ENCODE data around the gene IMPA2. TPM values are rescaled to one million over a fixed set of nuclear protein-coding genes. Genes with fewer than 3 reads are reported as not detected.

IMPA2 gene
- total RNA-seq, 6 experiments from 2014 or later, result 1.2 to 2.5 (median 1.5) TPM

DNA sequence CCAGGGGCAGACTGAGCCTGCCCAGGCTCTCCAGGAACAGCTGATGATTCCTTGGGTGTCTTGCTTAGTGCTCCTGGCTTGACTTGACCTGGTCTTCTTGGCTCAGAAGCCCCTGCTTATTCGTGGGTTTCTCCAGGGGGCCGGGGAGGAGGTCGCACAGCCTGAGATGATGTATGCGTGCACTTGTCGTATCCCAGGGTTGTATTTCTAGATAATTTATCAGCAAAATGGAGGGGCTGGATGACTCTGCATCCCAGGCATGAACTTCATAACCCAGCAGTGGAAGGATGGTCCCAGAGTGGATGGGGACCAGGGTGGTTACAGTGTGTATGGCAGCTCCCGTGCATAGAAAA lies 25.2 kb downstream of the IMPA2 start:
- Mint-ChIP-seq H3K27ac (no peak overlapping the region), H3K27me3 (ENCODE audit: insufficient read depth) (peaks cover 3% of the 10 kb centered on the region; the same call in 1 of the 2 replicates), H3K4me3 (no peak overlapping the region), H3K9me3 (no peaks in the 10 kb centered on the region), H3K36me3 (ENCODE audit: low read depth) (no peaks in the 10 kb centered on the region), H3K4me1 (ENCODE audit: low read depth) (peaks cover 5% of the 10 kb centered on the region; the same call in 1 of the 2 replicates)
- DNase-seq, result no peak
- TF ChIP-seq, protein P1, sequence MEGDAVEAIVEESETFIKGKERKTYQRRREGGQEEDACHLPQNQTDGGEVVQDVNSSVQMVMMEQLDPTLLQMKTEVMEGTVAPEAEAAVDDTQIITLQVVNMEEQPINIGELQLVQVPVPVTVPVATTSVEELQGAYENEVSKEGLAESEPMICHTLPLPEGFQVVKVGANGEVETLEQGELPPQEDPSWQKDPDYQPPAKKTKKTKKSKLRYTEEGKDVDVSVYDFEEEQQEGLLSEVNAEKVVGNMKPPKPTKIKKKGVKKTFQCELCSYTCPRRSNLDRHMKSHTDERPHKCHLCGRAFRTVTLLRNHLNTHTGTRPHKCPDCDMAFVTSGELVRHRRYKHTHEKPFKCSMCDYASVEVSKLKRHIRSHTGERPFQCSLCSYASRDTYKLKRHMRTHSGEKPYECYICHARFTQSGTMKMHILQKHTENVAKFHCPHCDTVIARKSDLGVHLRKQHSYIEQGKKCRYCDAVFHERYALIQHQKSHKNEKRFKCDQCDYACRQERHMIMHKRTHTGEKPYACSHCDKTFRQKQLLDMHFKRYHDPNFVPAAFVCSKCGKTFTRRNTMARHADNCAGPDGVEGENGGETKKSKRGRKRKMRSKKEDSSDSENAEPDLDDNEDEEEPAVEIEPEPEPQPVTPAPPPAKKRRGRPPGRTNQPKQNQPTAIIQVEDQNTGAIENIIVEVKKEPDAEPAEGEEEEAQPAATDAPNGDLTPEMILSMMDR (IDR thresholded peaks at IDR 0.05), result no peak

DNA sequence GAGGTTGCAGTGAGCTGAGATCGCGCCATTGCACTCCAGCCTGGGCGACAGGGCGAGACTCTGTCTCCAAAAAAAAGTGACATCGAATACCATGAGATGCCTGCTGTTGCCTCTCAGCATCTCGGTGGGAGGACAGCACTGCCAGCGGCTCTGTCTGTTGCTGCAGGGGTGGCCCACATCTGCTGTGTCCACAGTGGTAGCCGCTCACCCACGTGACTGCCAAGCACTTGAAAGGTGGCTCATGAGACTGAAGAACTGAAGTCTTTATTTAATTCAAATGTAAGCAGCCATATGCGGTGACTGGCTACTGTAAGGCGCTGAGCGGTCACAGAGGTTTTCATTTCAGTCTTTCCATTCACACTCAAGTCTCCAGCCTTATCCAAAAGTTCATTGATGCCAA lies 25.8 kb downstream of the IMPA2 start:
- Mint-ChIP-seq H3K4me1 (ENCODE audit: low read depth) (peaks cover 5% of the 10 kb centered on the region; the same call in 1 of the 2 replicates), H3K27me3 (ENCODE audit: insufficient read depth) (peaks cover 3% of the 10 kb centered on the region; the same call in 1 of the 2 replicates), H3K9me3 (no peaks in the 10 kb centered on the region), H3K36me3 (ENCODE audit: low read depth) (no peaks in the 10 kb centered on the region), H3K4me3 (no peak overlapping the region), H3K27ac (no peak overlapping the region)
- TF ChIP-seq, protein P1 (IDR thresholded peaks at IDR 0.05), result no peak
- no peak for DNase-seq

DNA sequence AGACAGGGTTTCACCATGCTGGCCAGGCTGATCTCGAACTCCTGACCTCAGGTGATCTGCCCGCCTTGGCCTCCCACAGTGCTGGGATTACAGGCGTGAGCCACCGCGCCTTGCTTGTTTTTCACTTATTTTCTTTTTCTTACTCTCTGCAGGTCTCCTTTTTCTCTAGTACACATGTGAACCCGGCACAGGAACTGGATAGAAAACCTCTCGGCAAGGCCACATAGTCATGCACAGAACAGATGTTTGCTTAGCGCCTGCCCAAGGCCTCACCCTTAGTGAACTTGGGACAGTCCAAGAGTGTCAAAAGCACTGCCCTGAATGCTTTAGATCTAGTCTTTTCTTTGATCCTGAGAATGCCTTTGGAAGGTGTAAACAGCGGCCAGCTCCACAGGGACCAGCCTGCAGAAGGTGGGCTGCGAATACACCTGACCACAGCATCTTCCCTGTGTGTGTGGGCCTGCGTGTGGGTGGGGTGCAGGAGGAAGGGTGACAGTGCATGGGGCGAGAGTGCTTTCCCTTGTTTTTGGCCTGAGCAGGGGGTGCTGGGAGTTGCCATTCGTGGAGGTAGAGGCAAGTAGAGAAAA lies 27.0 kb downstream of the IMPA2 start:
- Mint-ChIP-seq H3K27me3 (ENCODE audit: insufficient read depth) (peaks cover 3% of the 10 kb centered on the region; the same call in 1 of the 2 replicates), H3K4me3 (no peak overlapping the region), H3K36me3 (ENCODE audit: low read depth) (no peaks in the 10 kb centered on the region), H3K9me3 (no peaks in the 10 kb centered on the region), H3K4me1 (ENCODE audit: low read depth) (peaks cover 5% of the 10 kb centered on the region; the same call in 1 of the 2 replicates), H3K27ac (no peak overlapping the region)
- TF ChIP-seq, protein P1 (IDR thresholded peaks at IDR 0.05), result no peak
- no peak for DNase-seq

DNA sequence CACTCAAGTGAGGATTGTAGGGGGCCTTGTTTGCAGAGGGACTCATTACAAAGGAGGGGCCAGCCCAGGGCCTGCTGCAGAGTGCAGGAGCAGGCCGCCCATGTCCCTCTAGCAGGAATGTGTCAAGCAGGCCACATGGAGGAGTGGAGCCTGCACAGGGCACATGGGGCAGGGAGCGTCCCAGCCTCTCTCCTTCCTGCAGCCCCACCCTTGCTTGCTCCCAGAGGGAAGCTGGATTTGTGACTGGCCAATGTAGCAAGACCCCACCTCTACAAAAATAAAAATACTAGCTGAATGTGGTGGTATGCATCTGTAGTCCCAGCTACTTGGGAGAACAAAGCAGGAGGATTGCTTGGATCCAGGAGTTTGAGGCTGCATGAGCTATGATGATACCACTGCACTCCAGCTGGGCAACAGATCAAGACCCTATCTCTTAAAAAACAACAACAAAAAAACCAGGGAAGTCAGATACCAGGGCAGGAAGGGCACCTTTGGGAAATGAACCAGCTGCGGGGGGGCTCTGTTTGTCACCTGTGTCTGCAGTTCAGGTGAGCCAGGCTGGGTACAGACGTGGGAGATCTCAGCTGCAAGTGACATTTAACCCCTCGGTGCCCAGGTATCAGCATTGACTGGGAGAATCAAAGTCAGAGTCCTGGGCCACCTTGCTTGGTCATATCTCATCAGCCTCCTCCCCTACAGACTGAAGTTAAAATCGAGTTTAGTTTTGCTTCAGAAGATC lies 27.7 kb downstream of the IMPA2 start:
- Mint-ChIP-seq H3K36me3 (ENCODE audit: low read depth) (no peaks in the 10 kb centered on the region), H3K4me3 (no peak overlapping the region), H3K9me3 (no peaks in the 10 kb centered on the region), H3K27me3 (ENCODE audit: insufficient read depth) (peaks cover 4% of the 10 kb centered on the region), H3K27ac (no peak overlapping the region), H3K4me1 (ENCODE audit: low read depth) (peaks cover 5% of the 10 kb centered on the region; the same call in 1 of the 2 replicates)
- DNase-seq, result no peak
- TF ChIP-seq, protein P1 (IDR thresholded peaks at IDR 0.05), result no peak

DNA sequence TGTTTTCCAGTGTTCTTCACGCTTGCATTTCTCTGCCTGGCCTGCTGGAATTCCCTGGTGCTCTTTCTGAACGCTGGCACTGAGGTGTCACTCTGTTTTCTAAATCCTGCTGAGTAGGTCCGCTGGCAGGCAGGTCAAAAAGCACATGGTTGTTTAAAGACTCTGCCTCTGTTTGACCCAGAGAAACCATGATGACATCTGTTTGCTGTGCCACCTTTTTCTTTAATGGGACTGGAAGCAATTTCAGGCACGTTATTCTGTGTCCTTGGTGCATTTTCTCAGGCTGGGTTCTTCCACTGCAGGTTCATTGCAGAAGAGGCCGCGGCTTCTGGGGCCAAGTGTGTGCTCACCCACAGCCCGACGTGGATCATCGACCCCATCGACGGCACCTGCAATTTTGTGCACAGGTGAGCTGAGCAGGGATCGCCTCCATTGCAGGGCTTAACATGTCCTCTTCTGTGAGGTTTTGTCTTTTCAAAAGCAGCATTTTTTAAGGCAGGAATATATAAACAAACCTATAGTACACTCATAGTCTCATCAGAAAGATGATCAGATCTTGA lies 28.4 kb downstream of the IMPA2 start:
- Mint-ChIP-seq H3K4me3 (no peak overlapping the region), H3K27me3 (ENCODE audit: insufficient read depth) (peaks cover 4% of the 10 kb centered on the region), H3K4me1 (ENCODE audit: low read depth) (peaks cover 5% of the 10 kb centered on the region; the same call in 1 of the 2 replicates), H3K36me3 (ENCODE audit: low read depth) (no peaks in the 10 kb centered on the region), H3K9me3 (no peaks in the 10 kb centered on the region), H3K27ac (no peak overlapping the region)
- TF ChIP-seq, protein P1 (IDR thresholded peaks at IDR 0.05), result no peak
- DNase-seq, result no peak
